ENCODE measurements around the gene DHX36.

- TF ChIP-seq CTCF (IDR thresholded peaks at IDR 0.05; ENCODE audit: low read depth, low read length, missing input control) (no peak), MAX (IDR thresholded peaks at IDR 0.05) (no peak), ZBTB33 (IDR thresholded peaks at IDR 0.05) (no peak)
These were observed 19.4 kb downstream of the DHX36 start for GRCh38 chr3:154304936-154305335.

Data from liver (tissue), 2 donors.